ENCODE data around the gene RBM17.

DNA sequence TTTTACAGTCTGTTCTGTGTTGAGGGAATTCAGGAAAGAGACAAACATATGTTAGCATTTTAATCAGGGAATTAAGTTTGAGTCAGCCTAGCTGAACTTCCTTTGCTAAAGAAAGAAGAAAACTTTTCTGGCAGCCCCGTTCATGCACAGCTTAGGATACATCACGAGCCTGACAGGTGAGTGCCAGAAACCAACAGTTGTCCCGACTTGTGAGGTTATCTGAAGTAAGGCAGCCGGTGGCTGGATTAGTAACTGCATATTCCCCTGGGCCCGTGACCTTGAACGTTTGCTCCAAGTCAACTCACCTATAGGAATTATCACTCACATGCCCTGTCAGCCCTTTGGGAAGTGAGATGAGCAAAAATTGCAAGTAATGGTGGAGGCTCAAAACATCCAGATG, 24.1 kb downstream of the RBM17 start:
- no peak for TF ChIP-seq POLR2A (IDR thresholded peaks at IDR 0.05)
- TF ChIP-seq, protein P1, sequence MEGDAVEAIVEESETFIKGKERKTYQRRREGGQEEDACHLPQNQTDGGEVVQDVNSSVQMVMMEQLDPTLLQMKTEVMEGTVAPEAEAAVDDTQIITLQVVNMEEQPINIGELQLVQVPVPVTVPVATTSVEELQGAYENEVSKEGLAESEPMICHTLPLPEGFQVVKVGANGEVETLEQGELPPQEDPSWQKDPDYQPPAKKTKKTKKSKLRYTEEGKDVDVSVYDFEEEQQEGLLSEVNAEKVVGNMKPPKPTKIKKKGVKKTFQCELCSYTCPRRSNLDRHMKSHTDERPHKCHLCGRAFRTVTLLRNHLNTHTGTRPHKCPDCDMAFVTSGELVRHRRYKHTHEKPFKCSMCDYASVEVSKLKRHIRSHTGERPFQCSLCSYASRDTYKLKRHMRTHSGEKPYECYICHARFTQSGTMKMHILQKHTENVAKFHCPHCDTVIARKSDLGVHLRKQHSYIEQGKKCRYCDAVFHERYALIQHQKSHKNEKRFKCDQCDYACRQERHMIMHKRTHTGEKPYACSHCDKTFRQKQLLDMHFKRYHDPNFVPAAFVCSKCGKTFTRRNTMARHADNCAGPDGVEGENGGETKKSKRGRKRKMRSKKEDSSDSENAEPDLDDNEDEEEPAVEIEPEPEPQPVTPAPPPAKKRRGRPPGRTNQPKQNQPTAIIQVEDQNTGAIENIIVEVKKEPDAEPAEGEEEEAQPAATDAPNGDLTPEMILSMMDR (IDR thresholded peaks at IDR 0.05): no peak
